ENCODE data around the gene PREX1. TPM values are rescaled to one million over a fixed set of nuclear protein-coding genes. Genes with fewer than 3 reads are reported as not detected.

Gene PREX1
- total RNA-seq, 1 donor = 57.4 TPM

GRCh38 chr20:48624315-48625020 lies 203.3 kb downstream of the PREX1 start:
- no peak for DNase-seq (ENCODE audit: low read depth)
- no peak for TF ChIP-seq CTCF (IDR thresholded peaks at IDR 0.05; ENCODE audit: insufficient read depth, low read depth, low read length)
- H3K4me3 ChIP-seq (ENCODE audit: low read depth, low read length) = no peak overlapping the region

DNA sequence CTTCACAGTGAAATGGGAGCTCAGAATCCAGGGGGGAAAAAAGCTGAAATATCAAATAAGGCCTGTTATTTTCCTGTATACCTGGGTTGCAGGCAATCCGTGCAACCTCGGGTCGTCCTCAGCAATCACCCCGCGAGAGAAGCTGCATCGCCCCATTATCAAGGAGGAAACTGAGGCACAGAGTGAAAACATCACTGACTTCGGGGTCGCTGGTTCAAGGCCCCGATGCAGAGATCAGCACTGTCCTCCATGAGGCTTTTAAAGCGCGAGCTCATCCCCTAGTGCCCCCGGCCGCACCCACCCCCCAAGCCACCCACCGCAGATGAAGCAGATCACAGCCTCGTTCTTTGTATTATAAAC lies 203.9 kb downstream of the PREX1 start:
- H3K4me3 ChIP-seq (ENCODE audit: low read depth, low read length) = no peak overlapping the region
- DNase-seq (ENCODE audit: low read depth) = no peak
- TF ChIP-seq CTCF (IDR thresholded peaks at IDR 0.05; ENCODE audit: insufficient read depth, low read depth, low read length) = no peak

DNA sequence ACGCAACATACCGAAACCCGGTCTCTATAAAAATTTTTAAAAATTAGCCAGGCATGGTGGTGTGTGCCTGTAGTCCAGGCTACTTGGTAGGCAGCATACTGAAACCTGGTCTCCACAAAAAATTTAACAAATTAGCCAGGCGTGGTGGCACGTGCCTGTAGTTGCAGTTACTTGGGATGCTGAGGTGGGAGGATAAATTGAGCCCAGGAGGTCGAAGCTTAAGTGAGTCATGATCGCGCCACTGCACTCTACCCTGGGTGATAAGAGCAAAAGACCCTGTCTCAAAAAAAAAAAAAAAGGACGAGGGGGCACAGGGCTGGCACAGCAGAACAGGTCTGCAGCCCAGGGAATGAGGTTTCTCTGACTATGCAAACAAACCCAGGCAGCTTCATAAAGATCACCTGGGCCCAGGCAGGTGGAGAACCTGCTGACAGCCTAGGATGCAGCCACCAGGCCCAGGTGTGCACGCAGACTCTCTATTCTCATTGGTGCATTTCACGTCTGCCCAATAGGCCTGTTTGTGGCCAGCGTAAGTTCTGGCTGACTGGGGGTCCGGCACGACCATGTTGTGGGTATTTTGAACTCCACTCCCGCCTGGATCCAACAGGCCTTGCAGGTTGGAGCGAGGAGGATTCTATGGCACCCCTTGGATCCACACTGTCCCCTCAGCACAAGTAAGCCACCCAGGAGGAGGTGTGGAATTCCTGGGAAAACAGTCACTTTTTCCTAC lies 204.5 kb downstream of the PREX1 start:
- H3K4me3 ChIP-seq (ENCODE audit: low read depth, low read length) = no peak overlapping the region
- DNase-seq (ENCODE audit: low read depth) = no peak
- TF ChIP-seq CTCF (IDR thresholded peaks at IDR 0.05; ENCODE audit: insufficient read depth, low read depth, low read length) = no peak

- H3K4me3 ChIP-seq (ENCODE audit: low read depth, low read length) = no peak overlapping the region
- DNase-seq (ENCODE audit: low read depth) = no peak
- no peak for TF ChIP-seq CTCF (IDR thresholded peaks at IDR 0.05; ENCODE audit: insufficient read depth, low read depth, low read length)
These were observed 205.4 kb downstream of the PREX1 start for GRCh38 chr20:48622421-48622820.

- no peak overlapping the region for H3K4me3 ChIP-seq (ENCODE audit: low read depth, low read length)
- no peak for DNase-seq (ENCODE audit: low read depth)
- TF ChIP-seq CTCF (IDR thresholded peaks at IDR 0.05; ENCODE audit: insufficient read depth, low read depth, low read length) = no peak
These were observed 206.3 kb downstream of the PREX1 start for GRCh38 chr20:48621376-48622078.

GRCh38 chr20:48620507-48621375 lies 207.1 kb downstream of the PREX1 start:
- H3K4me3 ChIP-seq (ENCODE audit: low read depth, low read length) = peak overlapping the region; percentile 41

More at GRCh38 chr20:48620507-48621375, 207.1 kb downstream of the PREX1 start:
- peak; percentile 92 for TF ChIP-seq CTCF (IDR thresholded peaks at IDR 0.05; ENCODE audit: insufficient read depth, low read depth, low read length)
- DNase-seq (ENCODE audit: low read depth) = peak; percentile 81
